ENCODE data around the gene PPY.
"Not testable (repeated sequence)": the region's sequence is repeated elsewhere in the genome, so short reads cannot be mapped to it uniquely, and the experiment has no call there.

The PPY gene

GRCh38 chr17:43962479-43962878 is 20.2 kb upstream of the PPY start:
- DNase-seq = no peak

DNA sequence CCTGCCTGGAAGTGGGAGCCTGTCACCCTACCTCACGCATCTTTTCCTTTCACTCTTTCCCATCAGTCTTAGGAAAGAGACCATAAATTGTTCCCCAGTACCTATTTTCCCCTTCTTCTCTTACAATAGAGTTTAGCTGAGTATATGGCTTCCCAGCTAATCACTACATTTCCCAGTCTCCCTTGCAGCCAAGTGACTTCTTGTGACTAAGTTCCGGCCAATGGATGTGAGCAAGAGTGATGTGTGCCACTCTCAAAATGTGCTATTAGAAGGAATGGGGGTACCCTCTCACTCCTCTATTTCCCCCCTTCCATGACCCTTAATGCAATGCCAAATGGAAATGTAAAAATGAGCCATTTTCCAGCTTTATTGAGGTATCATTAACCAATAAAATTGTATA is 19.7 kb upstream of the PPY start:
- DNase-seq = no peak

- DNase-seq = not testable (repeated sequence)
These were observed 19.0 kb upstream of the PPY start for GRCh38 chr17:43961292-43961691.

DNA sequence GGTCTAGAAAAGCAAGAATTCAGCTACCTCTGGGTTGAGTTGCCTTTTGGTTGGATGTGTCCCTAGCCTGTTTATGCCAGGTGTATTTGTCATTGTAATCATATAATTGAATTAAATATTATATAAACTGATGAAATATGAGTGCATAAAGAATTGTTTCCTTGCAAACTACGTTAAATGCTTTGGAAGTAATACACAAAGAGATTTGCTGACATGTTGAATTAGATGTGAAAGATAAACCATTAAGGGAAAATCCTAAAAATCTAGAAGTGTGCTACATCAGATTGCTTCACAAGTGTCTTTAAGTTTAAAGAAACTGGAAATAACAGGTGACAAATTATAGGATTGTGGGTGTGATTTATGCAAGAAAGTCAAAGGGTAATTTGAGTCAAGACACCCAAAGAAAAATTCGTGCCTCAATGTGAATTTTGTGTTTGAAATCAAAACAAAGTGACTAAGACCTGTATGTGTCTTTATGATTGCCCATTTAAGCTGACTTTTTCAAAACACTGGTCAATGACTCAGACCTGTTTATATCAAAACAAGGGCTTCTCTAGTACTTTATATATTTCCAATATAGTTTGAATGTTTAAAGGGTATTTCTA is 16.6 kb upstream of the PPY start:
- no peak for DNase-seq

DNA sequence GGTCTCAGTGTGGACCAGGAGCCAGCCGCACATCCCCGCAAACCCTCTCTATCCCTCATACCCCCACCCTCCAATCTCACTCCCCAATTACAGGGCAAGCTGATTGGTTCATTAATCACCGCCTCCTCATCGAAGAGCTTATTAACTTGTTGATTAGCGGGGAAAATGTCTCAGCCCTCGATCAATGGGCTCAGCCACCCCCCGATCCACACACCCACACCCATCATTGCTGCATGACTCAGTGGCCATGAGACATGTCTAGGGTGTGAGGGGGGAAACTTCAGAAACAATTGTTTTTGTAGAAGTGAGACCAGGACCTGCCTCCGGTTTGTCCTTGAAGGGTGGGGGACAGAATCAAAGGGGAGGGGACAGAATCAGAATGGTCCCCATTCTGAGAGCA is 13.9 kb upstream of the PPY start:
- DNase-seq = no peak

GRCh38 chr17:43953746-43954145 is 11.5 kb upstream of the PPY start, which contains the start of gene PYY:
TSS of gene PYY (minus strand) at chr17:43953940. CDS start at chr17:43953483, 457 bp downstream.
- no peak for DNase-seq

GRCh38 chr17:43952724-43953666 is 10.7 kb upstream of the PPY start:
- DNase-seq = no peak

DNA sequence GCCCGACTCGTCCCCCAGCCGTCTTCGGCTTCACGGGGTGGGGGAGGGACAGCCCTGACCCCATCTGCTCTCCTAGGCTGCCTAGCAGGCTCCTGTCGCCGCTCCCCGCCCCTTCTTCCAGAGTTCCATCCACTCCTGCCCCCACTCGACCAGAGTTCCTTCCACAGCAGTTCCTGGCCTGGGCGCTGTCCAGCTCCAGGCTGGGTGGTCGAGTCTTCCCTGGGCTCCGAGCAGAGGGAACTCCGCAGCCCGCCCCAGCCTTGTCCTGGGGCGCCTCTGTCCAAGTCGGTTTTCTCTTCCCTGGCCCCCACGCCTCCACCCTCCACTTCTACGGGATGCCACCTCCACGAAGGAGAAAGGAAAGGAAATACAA is 10.1 kb upstream of the PPY start:
- no peak for DNase-seq

- no peak for DNase-seq
These were observed 9.5 kb upstream of the PPY start for GRCh38 chr17:43951750-43952149.

- DNase-seq = no peak
These were observed 8.3 kb upstream of the PPY start for GRCh38 chr17:43950554-43950953.

GRCh38 chr17:43949781-43950180 is 7.5 kb upstream of the PPY start:
- no peak for DNase-seq

DNA sequence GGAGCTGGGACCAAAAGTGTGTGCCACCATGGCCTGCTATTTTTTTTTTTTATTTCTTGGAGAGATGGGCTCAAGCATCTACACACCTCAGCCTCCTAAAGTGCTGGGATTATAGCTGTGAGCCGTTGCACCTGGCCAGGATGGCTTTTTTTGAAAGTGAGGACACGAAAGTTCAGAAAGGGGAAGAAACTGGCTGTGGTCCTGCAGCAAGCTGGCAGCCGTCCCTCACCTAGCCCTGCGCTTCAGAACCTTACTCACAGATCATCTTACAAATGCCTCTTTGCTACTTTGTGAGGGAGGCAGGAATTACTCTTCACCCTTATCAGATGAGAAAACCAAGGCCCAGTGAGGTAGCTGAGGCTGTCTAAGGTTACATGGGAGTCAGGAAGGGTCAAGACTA is 4.5 kb upstream of the PPY start:
- no peak for DNase-seq

GRCh38 chr17:43945074-43945829 is 3.0 kb upstream of the PPY start:
- no peak for DNase-seq

GRCh38 chr17:43940630-43941029 is 1.6 kb downstream of the PPY start:
- DNase-seq = no peak

- no peak for DNase-seq
These were observed 2.4 kb downstream of the PPY start for GRCh38 chr17:43939886-43940285.

DNA sequence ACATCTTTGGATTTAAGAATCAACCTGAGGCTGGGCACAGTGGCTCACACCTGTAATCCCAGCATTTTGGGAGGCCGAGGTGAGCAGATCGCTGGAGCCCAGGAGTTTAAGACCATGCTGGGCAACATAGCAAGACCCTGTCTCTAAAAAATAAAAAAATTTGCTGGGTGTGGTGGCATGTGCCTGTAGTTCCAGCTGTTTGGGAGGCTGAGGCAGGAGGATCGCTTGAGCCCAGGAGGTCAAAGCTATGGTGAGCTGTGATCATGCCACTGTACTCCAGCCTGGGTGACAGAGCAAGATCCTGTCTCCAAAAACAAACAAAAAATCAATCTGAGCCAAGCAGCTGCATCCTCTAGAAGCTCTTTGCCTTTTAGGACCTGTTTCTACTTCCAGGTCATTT is 2.8 kb downstream of the PPY start:
- DNase-seq = not testable (repeated sequence)

- no peak for DNase-seq
These were observed 3.5 kb downstream of the PPY start for GRCh38 chr17:43938838-43939182.

GRCh38 chr17:43936434-43936833 is 5.8 kb downstream of the PPY start:
- DNase-seq = no peak

DNA sequence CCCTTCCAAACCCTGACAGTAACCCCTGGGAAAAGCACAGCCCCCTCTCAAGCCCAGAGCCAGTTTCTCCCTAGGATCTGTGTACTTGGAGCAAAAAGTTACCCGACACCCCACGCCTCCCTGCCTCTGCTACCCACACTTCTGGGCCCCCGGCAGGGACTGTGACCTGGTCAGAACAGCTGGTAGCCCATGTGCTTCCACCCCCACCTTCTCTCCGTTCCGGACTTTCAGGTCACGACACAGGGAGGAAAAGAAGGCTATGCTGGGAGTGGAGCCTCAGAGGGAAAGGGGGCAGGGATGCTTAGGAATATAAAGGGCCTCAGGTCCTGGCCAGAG is 6.4 kb downstream of the PPY start:
- DNase-seq = no peak

DNA sequence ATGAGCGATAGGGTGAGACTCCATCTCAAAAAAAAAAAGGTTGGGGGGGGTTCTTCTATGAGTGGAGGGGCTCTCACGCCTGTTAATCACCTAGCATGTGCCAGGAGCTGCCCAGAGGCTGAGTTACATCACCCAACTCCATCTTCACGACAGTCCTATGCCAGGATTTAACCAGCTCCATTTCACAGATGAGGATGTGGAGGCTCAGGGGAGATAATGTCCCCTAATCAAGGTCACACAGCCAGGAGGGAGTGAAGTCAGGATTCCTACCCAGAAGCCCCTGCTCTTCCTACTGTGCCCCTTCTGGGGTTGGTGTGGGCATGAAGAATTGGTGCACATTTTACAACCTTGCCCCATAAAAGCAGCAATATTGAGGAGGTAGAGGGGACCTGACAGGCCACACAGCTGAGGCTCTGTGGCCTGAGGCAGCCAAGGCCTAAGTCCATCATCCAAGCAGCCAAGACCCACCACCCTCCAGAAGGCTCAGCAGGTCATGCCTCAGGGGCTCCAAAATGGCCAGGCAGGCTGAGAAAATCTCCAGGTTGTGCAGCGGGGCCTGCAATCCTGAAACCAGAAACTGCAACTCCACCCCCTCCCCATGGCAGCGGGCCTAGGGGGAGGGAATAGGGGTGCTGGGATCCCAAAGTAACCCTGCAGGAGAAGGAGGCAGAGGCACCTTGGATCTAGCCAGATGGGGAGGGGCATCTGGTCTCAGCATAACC is 6.9 kb downstream of the PPY start:
- DNase-seq = no peak

DNA sequence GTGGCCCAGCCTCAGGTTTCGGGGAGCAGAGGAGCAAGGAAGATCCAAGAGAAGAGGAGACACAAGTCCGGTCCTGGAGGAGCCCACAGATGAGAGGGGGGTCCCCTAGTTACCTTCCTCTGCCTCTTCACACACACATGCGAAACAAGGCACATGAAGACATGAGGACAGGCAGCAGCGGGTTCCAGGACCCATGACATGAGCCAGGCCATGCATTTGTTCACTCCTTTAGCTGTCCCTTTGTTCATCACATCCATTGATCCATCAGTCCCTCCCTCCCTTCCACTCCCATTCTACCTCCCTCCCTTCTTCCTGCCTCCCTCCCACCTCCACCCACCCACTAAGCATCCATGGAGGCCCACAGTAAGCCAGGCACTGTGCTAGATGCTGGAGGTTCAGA is 9.4 kb downstream of the PPY start:
- DNase-seq = no peak

GRCh38 chr17:43932357-43932756 is 9.9 kb downstream of the PPY start:
- no peak for DNase-seq

GRCh38 chr17:43931062-43931571 is 11.2 kb downstream of the PPY start:
- DNase-seq = no peak

All from activated CD4-positive, CD25-positive, alpha-beta regulatory T cell (primary cell).